Fibroblast of skin of left quadriceps (primary cell): Measurements from ENCODE around the gene CLIP1.
"Not testable (repeated sequence)": the region's sequence is repeated elsewhere in the genome, so short reads cannot be mapped to it uniquely, and the experiment has no call there.

ENCODE experiments used
- DNase-seq, 2 experiments: peaks; one replicate each; pipeline ENCODE4 v3.0.0-alpha.2; 2013; ENCODE audit warnings: low read depth in 2 of 2

Gene CLIP1

DNA sequence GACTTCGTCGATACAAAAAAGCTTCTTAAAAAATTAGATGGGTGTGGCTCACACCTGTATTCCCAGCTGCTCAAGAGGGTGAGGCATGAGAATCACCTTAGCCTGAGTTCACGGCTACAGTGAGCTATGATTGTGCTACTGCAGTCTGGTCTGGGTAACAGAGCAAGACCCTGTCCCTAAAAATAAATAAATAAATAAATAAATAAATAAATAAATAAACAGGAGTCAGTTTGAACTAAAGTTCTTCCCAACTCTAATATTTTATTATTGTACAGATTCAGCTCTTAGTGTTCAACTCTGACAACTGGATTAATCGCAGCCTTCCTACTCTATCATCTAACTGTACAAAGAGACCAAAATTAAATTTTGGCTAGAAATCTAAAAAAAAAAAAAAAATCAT, 12.7 kb upstream of the CLIP1 start:
- no peak for DNase-seq

DNA sequence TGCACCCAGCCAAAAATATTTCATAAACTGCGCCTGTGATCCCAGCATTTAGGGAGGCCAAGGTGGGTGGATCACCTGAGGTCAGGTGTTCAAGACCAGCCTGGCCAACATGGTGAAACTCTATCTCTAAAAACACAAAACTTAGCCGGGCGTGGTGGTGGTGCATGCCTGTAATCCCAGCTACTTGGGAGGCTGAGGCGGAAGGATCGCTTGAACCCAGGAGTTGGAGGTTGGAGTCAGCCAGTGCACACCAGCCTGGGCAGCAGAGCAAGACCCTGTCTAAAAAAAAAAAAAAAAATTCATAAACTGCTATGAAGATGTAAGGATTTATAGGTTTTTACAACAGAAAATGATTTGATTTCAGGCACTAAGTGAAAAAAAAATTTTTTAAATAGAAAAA, 6.6 kb upstream of the CLIP1 start:
- not testable (repeated sequence) for DNase-seq

DNA sequence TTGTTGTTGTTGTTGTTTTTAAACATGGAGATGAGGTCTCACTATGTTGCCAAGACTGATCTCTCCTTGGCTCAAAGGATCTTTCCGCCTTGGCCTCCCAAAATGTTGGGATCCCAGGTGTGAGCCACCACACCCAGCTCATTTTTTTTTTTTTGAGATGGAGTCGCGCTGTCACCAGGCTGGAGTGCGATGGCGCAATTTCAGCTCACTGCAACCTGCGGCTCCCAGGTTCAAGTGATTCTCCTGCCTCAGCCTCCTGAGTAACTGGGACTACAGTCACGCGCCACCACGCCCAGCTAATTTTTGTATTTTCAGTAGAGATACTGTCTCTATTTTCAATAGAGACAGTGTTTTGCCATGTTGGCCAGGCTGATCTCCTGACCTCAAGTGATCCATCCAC, 4.9 kb upstream of the CLIP1 start:
- DNase-seq = no peak

DNA sequence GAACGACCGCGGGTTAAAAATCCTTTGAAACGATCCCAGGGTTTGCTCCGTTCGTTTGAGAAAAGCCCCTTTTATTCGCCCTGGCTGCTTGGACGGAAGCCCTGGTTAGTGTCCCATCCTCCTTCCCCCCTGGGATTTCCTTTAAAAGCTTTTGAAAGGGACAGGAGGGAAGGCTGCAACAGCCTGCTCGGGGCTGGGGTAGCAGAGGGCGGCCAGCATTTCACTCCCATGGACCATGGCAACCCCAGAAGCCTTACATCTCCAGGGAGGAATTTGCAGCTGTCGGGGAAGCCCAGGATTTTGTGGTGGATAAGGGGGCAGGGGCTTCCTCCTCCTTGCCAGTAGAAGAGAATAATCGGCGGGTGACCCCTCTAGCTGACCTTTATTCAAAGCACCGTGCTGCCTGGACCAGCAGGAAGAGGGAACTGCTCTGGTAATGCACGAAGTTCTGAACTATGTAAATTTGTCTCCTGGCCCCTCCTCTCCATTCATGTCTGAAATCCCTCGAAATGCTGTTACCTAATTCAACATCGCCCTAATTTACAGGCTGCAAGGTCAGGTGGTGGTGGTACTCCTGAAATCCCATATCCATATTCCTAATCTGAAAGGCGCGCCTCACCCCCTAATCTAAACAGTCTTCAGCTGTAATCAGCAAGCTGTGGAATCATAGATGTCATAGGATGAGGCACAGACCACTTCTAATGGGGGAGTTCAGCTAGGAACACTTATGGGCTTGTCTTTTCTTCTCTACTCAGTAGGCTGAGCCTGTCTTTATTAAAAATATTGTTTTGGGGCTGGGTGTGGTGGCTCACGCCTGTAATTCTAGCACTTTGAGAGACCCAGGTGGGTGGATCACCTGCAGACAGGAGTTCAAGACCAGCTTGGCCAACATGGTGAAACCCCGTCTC, 1.0 kb upstream of the CLIP1 start:
- DNase-seq = no peak

DNA sequence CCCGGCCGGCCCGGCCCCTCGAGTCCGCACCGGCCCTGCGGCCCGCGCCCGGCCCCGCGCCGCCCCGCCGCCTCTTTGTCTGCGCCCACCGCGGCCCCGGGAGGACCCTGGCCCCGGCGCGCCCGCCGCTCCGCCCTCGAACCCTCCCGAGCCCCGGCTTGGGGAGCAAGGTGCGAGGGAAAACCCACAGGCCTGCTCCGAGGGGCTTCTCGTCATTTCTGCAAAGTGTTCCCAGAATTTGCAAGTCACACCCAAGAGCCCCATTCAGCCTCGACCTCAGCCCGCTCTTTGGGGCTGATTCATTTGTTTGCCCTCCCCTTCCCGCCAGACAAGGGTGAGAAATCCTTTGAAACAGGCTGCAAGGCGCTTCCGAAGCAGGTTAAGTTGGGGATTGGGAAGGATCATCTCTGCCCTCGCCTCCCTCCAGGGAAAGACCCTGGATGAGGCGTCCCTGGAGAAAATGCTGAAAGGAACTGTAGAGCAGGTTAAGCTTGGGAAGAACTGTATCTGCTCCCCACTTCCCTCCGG, 325 bp upstream of the CLIP1 start:
- DNase-seq = no peak

DNA sequence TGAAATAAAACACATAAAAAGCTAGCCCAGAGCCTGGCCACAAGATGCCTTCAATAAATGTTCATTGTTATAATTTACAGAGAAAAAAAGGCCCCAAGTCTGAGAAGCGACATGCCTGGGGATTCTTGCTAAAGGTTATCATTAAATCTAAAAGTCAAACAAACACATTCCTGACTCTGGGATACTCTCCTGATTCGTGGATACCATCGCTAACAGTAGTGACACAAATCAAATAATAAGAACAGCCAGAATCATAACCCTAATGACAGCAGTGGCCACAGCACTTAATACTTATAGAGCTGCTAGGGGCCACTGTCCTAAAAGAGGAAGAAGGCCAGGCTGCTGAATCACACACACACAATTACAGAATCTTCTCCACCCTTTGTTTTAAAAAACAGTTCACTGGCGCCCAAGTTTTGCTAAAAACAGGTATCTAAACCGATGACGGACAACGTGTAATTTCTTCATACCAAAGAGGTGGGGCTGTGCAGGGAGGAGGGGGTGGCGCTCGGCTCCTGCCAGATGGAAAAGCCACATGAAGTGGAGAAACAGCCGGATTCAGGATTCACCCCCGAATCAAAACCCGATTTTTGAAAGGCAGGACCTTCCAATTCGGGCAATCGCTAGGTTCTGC, 1.2 kb downstream of the CLIP1 start:
- no peak for DNase-seq

DNA sequence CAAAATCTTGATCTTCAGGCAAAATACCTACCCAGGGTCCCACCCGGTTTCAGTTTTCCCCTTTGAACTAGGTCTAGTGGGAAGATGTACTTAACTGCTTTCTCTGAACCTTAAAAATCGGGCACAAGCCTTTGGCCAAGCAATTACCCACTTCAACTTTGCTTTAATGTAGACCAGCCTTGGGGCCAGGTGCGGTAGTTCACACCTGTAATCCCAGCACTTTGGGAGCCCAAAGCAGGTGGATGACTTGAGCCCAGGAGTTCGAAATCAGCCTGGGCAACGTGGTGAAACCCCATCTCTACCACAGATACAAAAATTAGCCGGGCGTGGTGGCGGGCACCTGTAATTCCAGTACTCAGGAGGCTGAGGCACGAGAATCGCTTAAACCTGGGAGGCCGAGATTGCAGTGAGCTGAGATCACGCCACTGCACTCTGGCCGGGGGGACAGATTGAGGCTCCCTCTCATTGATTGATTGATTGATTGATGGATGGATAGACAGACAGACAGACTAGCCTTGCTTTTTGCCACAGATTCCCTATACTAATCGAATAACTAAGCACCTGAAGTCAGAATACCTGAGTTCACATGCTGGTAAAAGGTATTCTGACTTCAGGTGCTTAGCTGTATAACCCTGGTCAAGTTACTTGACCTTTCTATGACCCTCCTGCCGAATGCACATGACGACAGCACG, 1.9 kb downstream of the CLIP1 start:
- no peak for DNase-seq

DNA sequence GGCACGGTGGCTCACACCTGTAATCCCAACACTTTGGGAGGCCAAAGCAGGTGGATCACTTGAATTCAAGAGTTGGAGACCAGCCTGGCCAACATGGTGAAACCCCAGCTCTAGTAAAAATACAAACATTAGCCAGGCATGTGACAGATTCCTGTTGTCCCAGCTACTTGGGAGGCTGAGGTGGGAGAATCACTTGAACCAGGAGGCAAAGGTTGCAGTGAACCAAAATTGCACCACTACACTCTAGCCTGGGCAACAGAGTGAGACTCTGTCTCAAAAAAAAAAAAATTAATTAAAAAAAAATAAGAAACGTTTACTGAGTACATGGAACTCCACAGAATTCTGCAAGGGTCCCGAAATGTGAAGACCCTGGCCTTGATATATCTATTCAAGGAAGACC, 3.4 kb downstream of the CLIP1 start:
- not testable (repeated sequence) for DNase-seq

DNA sequence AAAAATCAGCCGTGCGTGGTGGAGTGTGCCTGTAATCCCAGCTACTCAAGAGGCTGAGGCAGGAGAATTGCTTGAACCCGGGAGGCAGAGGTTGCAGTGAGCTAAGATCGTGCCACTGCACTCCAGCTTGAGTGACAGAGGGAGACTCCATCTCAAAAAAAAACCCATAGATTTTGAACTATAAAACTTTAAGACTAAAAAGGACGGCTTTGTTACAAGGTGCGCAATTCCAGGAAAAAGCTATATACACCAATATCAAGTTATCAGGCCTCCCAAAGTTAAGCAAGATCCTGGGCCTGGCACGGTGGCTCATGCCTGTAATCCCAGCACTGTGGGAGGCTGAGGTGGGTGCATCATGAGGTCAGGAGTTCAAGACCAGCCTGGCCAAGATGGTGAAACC, 6.8 kb downstream of the CLIP1 start:
- not testable (repeated sequence) for DNase-seq

DNA sequence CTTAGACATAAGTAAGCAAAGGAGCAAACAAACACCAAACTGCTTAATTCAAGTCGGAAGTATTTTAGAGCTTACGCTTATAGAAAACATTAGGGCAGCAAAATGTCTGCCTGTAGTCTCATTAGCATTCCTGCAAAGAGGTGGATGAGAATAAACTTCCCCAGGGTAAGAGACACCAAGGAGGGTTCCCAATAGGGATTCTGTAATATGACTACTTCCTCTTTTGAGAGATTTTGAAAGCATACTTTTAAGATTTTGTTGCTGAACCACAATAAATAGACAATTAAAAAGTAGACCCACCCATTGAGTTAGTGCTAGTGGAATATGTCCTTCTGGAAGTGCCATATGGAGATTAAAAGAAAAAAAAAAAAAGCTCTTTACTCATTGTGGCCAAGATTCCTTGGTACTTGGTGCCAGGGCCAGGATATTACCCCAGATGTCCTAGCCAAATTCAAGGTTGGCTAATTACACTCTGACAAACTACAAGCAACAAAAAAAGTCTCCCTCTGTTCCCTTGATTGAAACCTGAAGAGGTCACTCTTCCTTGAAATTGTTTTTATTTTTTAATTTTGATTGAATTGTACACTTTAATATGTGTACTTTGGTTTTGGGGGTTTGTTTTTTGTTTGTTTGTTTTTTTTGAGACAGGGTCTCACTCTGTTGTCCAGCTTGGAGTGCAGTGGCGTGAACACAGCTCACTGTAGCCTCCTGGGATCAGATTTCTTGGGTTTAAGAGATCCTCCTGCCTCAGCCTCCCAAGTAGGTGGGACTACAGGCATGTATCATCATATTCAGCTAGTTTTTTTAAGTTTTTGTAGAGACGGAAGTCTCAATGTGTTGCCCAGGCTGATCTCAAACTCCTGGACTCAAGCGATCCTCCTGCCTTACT, 8.7 kb downstream of the CLIP1 start:
- no peak for DNase-seq

DNA sequence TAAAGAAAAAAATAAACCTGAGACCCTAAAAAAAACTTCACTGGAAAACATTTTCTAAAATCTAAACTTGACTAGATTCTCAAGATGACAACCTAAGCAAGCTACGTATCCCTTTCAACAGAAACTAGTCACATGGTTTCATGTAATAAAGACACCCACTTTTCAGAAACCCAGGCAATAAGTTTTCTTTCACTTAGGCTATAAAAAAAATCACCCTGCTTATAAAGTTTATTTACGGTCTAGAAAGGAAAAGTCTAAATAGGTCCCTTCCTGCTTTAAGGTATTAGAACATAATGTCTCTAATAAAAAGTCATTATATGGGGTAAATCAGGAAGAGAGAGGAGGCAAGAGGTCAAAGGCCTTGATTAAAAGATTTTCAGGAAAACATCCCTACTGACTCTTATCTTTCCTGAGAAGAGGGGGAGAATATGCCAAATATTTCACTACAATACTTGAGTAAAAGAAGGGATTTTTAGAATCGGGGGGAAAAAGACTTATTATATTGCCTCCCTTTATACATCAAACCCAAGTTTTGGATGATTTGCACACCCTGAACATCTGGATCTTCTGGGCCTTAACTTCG, 9.5 kb downstream of the CLIP1 start:
- no peak for DNase-seq

DNA sequence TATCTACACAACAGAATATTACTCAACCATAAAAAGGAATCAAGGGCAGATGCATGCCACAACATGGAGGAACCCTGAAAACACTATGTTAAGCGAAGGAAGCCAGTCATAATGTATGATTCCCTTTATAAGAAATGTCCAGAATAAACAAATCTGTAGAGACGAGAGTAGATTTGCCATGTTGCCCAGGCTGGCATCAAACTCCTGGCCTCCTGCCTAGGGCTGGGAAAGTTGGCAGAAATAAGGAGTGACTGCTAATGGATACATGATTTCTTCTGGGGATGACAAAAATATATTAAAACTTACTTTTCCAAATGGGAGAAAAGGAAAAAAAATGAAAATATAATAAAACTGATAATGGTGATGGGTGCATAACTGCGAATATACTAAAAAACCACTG, 10.9 kb downstream of the CLIP1 start:
- no peak for DNase-seq

DNA sequence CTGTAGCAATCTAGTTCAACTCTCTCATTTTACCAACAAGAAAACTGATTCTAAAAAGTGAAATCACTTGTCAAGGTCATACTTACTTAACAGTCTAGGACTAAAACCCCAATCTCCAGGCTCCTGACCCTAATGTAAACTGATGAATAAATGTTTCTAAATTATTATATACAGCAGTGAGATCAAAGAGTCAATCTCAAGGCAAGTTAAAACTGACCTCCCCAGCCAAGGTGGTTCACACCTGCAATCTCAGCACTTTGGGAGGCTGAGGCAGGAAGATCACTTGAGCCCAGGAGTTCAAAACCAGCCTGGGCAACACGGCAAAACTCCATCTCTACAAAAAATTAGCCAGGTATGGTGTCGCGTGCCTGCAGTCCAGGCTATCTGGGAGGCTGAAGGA, 15.3 kb downstream of the CLIP1 start:
- no peak for DNase-seq

DNA sequence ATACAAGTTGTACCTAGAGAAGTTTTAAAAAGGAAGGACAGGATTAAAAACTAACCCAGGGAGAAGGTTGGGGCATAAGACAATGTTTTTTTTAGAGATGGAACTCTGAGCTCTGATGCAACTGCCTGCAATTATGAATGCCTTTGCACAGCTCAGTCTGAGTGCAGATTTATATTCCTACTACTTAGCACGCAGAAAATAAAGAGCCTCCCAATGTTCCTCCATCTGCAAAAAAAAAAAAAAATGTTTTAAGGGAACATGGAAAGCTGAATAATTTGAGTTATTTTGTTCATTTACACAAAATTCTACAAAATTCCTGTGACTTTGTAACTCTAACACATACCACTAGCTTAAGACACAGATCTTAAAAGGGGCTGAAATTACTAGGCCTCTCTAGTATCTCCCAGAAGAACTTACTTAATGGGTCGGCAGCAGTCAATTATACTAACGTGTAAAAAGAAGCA, 15.7 kb downstream of the CLIP1 start:
- peak; percentile 77 to 81 for DNase-seq

DNA sequence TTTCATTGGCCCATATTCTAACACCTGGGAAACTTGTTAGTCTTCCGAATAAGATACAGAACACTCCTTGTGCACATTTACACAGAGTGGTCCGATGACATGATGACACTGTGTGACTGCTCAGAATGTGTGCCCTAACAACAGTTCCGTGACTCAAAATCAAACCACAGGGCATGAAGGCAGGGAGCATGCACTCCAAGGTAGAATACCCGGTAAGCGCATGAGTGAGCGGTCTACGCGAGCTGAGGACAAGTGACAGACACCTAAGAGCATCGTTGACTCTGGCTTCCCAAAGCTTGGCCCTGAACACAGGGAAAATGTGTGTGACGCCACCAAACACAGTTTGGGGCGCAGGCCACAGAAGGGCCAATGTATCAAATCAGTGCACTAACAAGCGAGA, 18.6 kb downstream of the CLIP1 start:
- DNase-seq = no peak

DNA sequence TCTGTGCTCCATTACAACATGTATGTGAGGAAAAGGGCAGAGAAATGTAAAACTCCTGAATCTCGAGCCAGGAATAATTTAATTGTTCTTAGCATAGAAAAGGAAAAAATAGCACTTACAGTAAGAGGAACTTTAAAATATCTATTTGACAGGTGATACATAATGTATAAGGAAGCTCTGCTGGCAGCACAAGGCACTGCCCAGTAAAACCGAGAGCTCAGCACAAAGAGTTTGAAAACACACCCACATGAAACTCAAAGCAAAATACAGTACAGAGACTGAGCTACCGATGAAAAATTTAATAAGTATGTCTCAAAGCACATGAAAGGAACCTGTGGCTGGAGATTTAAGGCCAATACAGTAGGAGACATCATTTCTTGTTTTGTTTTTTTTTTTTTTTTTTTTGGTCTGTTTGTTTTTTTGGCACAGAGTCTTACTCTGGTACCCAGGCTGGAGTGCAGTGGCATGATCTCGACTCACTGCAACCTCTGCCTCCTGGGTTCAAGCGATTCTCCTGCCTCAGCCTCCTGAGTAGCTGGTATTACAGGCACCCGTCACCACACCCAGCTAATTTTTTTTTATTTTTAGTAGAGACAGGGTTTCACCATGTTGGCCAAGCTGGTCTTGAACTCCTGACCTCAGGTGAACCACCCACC, 19.2 kb downstream of the CLIP1 start:
- DNase-seq = no peak

DNA sequence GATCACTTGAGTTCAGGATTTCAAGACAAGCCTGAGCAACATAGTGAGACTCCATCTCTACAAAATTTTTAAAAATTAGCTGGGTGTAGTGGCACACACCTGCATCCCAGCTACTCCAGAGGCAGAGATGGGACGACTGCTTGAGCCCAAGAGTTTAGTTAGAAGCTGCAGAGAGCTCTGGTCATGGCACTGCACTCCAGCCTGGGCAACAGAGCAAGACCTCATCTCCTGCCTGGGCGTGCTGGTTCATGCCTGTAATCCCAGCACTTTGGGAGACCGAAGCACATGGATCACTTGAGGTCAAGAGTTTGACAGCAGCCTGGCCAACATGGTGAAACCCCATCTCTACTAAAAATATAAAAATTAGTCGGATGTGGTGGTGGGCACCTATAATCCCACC, 20.2 kb downstream of the CLIP1 start:
- no peak for DNase-seq

DNA sequence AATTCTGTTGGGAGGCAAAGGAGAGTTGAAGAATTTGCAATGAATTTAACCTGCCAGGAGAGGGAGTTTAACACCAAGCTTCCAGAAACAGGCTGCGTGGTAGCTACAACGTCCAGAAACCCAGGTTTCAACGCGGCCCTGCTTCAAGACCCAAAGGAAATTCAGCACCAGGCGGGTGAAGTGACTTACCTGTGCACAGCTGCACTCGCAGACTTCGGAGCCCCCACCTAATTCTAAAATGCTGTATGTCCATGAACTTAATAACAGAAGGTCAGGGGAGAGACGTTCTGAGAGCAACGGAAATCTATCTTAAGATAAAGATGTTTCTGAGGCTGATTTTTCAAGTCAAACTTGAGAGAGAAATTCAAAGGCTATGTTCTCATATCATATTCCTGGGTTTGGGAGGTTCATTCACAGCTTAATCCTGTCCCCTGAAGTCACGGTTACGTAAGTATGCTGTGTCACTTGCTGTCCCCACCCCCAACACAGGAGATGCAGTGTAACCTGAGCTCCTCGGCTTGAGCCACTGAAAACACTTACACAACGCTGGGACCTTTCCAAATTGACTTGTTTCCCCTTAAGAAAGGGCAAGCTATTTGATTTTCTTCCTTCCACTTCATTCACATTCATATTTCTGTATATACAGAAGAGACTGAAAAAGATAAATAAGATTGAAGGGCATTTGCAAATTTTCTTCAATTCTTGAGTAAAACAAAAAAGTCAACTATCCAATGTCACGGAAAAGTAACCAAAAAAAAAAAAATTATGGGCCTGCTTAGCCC, 22.7 kb downstream of the CLIP1 start:
- peak in 1 of 2 experiments; percentile 68 for DNase-seq

DNA sequence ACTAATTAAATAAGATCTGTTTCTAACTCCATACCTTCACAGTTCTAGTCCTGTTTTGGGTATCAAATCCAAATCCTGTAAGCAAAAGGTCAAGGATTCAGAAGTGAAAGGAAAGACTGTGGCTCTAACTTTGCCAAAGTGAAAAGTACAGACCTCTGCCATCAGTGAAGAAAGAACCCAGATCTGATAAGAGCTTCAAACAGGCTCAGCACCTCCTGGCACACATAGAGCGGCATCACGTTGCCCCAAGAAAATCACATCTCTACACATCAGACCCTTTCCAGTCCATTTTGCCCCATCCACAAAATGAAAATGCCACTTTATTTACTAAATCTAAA, 23.2 kb downstream of the CLIP1 start:
- no peak for DNase-seq

DNA sequence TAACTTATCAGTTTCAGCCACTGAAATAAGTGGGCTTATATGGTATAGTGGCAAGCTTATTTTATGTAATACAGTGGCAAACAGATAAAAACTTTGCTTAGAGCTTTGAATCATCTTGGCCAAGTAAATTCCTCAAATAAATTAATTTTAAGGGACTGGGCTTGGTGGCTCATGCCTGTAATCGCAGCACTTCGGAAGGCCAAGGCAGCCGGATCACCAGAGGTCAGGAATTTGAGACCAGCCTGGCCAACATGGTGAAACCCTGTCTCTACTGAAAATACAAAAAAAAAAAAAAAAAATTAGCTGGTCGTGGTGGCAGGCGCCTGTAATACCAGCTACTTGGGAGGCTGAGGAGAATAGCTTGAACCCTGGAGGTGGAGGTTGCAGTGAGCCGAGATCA, 24.5 kb downstream of the CLIP1 start:
- not testable (repeated sequence) for DNase-seq
